ENCODE data around the gene BIRC5. TPM values are rescaled to one million over a fixed set of nuclear protein-coding genes. Genes with fewer than 3 reads are reported as not detected.

BIRC5 gene
- polyA plus RNA-seq, 3 donors, result 0.31 to 1.2 (median 0.40) TPM

DNA sequence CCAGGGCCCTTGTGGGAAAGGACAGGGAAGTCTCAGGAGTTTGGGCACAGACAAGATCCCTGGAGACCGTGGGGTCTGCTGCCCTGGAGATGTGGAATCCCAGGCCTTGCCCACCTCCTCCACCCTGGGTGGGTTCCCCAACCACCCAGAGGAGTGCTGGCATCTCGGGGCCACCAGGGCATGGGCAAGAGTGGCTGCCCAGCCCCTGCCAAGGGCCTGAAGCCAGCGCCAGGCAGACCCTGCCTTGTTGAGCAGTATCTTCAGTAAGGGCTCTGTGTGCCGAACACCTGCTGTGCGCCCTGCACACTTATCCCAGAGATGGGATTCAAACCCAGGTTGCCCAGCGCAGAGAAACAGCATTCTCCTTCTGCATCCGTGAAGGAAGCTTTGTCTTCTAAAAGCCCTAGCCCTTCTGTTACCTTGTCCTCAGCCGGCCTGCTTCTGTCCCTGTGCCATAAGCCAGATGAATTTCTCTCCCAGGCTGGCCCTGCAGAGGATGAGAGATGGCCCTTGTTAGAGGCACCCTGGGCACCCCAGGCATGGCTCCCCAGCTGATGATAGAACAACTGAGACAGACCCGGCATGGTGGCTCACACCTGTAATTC is 49.8 kb downstream of the BIRC5 start:
- H3K27ac ChIP-seq (ENCODE audit: low read depth, low read length), result no peak overlapping the region
- WGBS, 3 donors, result 94 to 96% (median 96%) methylated on average over 9 of the region's 9 CpGs

DNA sequence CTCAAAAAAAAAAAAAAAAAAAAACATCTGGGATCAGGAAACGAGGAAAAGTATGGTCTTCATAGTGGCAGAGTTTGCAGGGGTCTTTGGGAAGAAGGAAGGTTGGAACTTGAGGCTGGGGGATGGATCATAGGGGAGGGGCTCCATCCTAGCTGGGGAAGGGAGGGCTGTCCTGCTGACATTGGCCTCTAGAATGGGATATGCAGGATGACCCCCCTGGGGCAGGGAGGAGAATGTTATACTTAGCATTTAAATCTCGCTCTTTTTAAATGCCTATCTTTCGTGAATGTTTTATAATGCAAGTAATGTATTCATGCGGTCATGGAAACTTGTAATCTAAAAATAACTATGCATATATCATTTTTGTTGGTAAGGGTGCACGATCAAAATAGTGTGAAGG is 50.5 kb downstream of the BIRC5 start:
- no peak overlapping the region for H3K27ac ChIP-seq (ENCODE audit: low read depth, low read length)
- WGBS, 3 donors, result 80 to 84% (median 80%) methylated on average over 5 of the region's 5 CpGs

DNA sequence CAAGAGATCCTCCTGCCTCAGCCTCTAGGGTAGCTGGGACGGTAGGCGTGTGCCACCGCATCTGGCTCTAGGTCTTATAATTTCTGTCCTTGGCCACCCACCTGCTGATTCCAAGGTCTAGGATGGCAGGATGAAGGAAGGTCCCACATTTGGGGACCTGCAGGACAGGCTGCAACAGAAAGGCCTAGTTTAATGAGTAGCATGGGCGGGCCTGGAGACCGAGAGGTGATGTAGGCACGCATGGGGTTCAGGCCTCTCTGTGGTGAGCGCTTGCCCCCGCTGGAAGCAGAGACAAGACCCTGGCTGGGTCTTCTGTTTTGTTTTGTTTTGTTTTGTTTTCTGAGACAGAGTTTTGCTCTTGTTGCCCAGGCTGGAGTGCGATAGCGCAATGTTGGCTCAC is 51.1 kb downstream of the BIRC5 start:
- H3K27ac ChIP-seq (ENCODE audit: low read depth, low read length), result no peak overlapping the region

GRCh38 chr17:78266231-78266631 is 52.2 kb downstream of the BIRC5 start:
- WGBS, 3 donors, result 54 to 82% (median 77%) methylated on average over 6 of the region's 6 CpGs
- H3K27ac ChIP-seq (ENCODE audit: low read depth, low read length), result no peak overlapping the region

More for the DNA sequence above, 51.1 kb downstream of the BIRC5 start:
- 97 to 98% (median 97%) methylated on average over 10 of the region's 10 CpGs for WGBS, 3 donors

- no peak overlapping the region for H3K27ac ChIP-seq (ENCODE audit: low read depth, low read length)
- WGBS, 3 donors, result 82 to 87% (median 86%) methylated on average over 9 of the region's 9 CpGs
Measured at GRCh38 chr17:78266771-78267170, 52.7 kb downstream of the BIRC5 start.

- 77 to 82% (median 80%) methylated on average over 26 of the region's 26 CpGs for WGBS, 3 donors
- no peak overlapping the region for H3K27ac ChIP-seq (ENCODE audit: low read depth, low read length)
Measured at GRCh38 chr17:78267253-78268073, 53.4 kb downstream of the BIRC5 start.

- 66 to 68% (median 68%) methylated on average over 24 of the region's 24 CpGs for WGBS, 3 donors
- no peak overlapping the region for H3K27ac ChIP-seq (ENCODE audit: low read depth, low read length)
Measured at GRCh38 chr17:78268191-78268874, 54.3 kb downstream of the BIRC5 start.

- H3K27ac ChIP-seq (ENCODE audit: low read depth, low read length), result no peak overlapping the region
- 45 to 51% (median 49%) methylated on average over 33 to 34 of the region's 34 CpGs for WGBS, 3 donors
Measured at GRCh38 chr17:78268951-78269905, 55.2 kb downstream of the BIRC5 start.

DNA sequence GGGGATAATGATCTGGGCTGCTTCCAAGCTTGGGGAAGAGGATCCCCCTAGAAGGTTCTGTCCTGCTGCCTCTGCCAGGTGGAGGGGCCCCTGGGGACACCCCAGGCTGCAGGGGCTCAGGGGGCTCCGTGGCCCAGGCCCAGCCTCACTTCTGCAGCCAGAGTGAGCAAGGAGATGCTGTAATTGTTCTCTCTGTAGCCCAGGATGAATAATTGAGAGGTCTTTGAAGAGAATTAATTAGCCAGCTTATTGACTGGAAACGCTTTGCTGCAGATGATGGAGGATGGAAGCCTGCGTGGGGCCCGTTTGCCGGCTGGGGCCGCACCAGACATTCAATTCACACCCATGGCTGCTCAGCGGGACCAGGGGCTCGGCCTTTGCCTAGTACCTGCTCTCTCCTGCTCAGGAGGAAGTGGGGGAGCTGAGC is 55.9 kb downstream of the BIRC5 start:
- H3K27ac ChIP-seq (ENCODE audit: low read depth, low read length), result no peak overlapping the region
- WGBS, 3 donors, result 78 to 94% (median 81%) methylated on average over 8 of the region's 8 CpGs

GRCh38 chr17:78271419-78272170 is 57.5 kb downstream of the BIRC5 start:
- no peak overlapping the region for H3K27ac ChIP-seq (ENCODE audit: low read depth, low read length)
- 67 to 74% (median 70%) methylated on average over 12 of the region's 12 CpGs for WGBS, 3 donors

DNA sequence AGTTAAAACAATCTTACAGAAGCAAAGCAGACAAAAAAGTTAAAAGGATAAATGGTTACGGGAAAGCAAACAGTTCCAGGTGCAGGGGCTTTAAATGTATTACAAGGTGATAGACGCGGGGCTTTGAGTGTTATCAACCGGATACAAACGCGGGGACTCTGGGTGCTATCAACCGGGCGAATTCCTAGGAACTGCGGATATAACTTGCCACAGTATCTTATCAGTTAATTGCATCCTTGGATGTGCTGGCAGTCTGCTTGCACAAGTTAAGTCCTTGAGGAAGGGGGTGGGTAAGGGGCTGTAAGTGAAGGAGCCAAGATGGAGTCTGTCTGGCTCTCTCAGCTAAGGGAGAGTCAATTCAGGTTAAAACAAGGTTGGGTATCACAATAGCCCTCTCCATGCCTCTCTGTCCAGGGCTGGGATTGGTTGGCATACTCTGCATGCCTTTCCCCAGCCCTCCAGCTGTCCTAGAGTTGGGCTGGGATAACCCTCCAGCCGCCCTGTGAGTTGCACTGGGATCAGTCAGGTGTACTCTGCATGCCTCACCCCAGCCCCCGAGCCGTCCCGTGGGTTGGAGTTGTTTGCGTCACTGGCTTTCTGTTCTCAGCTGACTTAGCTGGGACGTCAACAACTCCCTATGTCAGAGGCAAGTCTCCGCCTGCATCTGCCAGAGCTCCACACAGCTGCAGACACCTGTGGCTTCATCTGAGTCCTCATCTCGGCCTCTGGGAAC is 58.3 kb downstream of the BIRC5 start:
- 19 to 32% (median 26%) methylated on average over 17 of the region's 17 CpGs for WGBS, 3 donors
- H3K27ac ChIP-seq (ENCODE audit: low read depth, low read length), result no peak overlapping the region

DNA sequence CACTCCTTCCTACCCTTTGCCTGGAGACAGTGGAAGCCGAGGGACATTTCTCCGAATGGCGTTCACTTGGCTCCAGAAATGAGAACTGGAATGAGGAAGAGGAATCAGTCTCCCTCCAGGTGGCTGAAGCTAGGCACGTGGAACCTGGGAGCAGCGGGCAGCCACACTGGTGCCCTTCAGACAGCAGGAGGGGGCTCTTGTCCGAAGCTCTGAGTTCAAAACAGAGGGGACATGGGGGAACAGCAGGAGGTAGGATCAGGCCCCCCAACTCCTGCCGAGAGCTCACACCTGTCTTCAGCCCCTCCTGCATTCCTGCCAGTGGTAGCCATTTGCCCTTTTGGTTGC is 58.8 kb downstream of the BIRC5 start:
- H3K27ac ChIP-seq (ENCODE audit: low read depth, low read length), result no peak overlapping the region
- 28 to 53% (median 48%) methylated on average over 7 of the region's 7 CpGs for WGBS, 3 donors

- H3K27ac ChIP-seq (ENCODE audit: low read depth, low read length), result no peak overlapping the region
- WGBS, 3 donors, result 93 to 95% (median 94%) methylated on average over 6 of the region's 6 CpGs
Measured at GRCh38 chr17:78273813-78274212, 59.8 kb downstream of the BIRC5 start.

All from adipose tissue (tissue), 3 donors.